Measurements from ENCODE around the gene PIP5K1B.

PIP5K1B gene

GRCh38 chr9:68912561-68912960 lies 207.5 kb downstream of the PIP5K1B start:
- no peak for DNase-seq (ENCODE audit: low spot score)

DNA sequence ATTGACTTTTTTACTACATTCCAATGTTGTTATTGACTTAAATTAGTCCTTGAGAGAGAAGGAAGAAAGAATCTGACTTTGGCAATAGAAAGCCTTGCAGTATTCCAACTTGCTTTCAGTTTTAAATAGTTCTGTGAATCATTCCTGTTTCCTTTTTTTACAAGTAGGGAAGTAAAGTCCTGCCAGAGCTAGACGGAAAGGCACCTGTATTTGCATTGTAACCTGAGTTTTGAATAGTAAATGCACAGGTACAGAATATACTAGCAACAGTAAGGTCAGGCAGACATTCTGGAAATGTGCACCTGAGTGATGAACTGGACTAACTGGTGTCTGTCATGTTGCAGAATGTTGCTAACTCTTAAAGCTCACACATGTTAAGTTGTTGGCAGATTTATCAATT lies 208.0 kb downstream of the PIP5K1B start:
- DNase-seq (ENCODE audit: low spot score): no peak

DNA sequence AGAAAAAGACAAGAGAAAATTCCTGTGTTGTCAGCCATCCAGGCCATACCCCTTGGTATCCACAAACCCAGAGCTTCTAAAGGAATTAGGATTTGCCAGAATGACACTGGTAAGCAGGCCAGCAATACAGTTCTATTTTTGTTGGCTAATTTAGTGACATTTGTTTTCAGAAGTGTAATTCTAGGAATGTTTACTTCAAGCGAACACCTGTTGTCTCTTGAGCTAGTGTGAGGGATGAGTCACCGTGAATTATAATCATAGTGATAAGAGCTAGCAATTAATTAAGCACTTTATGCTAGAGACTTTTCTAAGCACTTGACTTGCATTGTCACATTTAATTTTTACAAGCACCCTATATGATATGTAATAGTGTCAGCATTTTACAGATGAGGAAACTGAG lies 209.7 kb downstream of the PIP5K1B start:
- DNase-seq (ENCODE audit: low spot score): no peak

- no peak for DNase-seq (ENCODE audit: low spot score)
Measured at GRCh38 chr9:68919661-68920060, 214.6 kb downstream of the PIP5K1B start.

DNA sequence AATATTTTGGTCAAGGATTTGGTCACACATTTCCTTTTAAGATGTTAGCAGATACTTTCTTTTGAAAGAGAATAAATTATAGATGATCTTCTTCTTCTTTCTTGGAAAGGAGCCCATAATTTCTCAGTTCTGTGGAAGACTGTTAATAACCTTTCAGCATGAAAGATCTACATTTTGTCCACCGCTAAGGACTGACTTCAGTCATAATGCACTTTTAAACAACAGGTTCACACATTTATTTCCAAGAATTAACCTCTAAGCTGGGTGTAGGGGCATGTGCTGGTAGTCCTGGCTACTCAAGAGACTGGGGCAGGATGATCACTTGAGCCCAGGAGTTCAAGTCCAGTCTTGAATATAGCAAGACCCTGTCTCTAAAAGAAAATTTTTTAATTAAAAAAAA lies 215.9 kb downstream of the PIP5K1B start:
- DNase-seq (ENCODE audit: low spot score): no peak

GRCh38 chr9:68923480-68923879 lies 218.4 kb downstream of the PIP5K1B start:
- no peak for DNase-seq (ENCODE audit: low spot score)

DNA sequence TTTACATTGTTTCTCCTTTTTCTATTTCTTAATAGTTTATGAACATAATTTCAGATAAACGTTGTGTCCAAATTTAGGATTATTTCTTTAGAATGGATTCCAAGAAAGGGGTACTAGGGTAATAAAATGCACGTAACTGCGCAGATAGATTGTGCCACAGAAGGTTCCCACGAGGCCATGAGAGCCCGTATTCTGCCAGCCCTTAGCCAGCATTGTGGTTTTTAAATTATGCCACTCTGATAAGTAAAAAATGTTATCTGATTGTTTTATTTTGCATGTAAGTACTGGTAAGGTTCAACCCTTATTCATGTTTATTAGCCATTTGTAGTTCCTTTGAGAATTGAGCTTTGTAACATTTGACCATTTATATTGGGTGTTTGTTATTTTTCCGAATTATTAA lies 220.1 kb downstream of the PIP5K1B start:
- DNase-seq (ENCODE audit: low spot score): no peak

- DNase-seq (ENCODE audit: low spot score): no peak
Measured at GRCh38 chr9:68927165-68927564, 222.1 kb downstream of the PIP5K1B start.

GRCh38 chr9:68931821-68932220 lies 226.8 kb downstream of the PIP5K1B start:
- no peak for DNase-seq (ENCODE audit: low spot score)

DNA sequence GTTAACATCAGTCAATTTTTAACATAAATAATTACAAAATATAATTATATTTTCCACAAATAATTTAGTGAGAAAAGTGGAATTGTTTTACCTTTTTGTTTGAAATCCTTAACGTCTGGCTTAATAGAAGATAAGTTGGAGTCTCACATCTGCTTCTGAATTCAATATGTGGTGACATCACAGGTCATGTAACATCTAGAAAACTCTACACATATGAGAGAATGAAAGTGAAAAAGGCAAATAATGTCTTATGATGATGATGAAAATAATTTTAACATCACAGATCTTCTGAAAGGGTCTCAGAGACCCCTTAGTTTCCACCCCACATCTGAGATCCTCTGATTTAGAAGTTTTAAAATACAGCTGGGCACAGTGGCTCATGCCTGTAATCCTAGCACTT lies 227.4 kb downstream of the PIP5K1B start:
- no peak for DNase-seq (ENCODE audit: low spot score)

DNA sequence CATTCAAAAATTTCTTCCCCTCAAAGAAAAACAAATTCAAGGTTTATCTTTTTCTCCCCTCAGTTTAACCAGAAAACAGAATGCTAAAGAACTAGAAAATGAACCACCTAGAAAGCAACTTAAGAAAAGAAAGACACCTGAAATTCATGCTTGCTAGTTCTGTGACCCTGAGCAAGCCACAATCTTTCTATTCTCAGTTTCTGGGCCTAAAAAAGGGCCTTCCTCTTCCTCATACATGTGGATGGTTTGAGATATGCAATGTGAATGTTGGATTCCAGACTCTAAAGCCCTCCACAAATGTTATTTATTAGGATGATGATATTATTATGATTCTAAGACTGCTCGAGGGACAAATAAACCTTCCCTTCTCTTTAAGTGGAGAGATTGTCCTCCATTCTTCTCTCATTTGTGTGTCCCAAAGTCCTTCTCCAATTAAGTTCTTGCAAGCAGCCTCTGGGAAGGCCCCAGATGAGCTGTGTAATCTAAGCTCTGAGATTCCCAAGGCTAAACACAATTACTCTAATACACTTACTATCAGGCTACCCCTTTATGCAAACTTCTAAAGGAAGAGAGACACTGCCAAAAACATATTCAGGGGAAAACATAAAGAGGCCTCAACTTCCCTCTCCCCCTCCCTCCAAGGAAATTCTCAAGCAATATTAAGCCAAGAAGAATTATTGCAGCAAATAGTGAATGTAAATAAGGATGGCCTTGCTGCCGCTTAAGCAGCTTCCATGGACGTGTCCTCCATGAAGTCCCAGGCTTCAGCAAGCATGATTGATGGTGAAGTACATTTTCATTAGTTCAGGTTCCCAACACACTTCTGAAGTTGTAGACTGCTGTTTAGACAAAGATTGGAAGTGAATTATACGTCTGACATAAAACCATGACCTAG lies 228.6 kb downstream of the PIP5K1B start:
- no peak for DNase-seq (ENCODE audit: low spot score)

DNA sequence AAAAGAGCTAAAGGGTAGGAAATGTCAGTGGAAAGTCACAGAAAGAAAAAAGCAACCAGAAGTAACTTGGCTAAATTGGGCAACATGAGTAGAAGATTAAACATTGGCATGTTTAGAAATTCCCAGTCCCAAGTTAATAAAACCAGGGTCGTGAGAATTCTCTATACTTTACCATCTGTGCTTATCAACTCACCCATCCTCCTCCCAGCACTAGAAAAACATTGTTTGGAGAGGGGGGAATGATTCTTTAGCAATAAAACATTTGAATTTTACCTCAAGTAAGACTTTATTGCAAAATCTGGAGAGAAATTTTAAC lies 229.2 kb downstream of the PIP5K1B start:
- DNase-seq (ENCODE audit: low spot score): no peak

DNA sequence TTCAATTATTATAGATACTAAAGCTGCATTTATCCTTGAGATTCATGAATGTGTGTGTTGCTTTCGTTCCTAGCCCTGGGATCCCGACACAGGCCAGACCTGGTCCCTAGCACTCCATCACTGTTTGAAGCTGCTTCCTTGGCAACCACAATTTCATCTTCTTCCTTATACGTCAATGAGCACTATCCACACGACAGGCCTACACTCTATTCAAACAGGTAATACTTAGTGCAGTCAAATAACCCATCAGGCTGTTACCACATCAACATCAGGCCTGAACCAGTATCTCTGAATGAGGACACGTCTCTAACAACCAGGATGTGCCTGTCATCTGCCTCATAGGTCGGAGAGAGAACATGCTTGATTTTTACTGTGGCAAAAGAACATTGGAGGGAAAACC lies 235.5 kb downstream of the PIP5K1B start:
- no peak for DNase-seq (ENCODE audit: low spot score)

GRCh38 chr9:68941780-68942459 lies 236.9 kb downstream of the PIP5K1B start:
- DNase-seq (ENCODE audit: low spot score): no peak

DNA sequence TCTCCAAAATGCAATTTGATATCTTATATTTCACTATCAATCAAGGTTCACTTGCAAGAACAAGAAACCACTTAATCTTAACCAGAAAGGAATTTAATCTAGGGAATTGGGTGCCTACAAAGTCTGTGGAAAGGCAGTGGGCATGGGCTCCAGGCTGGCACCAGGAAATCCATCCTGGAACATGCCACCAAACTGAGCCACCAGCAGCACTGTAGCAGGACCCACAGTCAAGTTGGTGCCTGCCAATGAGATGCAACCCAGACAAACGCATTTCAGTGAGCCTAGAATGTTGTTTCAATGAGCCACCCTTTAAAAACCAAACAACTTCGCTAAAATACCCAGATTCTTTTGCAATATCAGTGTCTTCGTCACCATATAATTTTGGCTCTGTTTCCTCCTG lies 237.8 kb downstream of the PIP5K1B start:
- no peak for DNase-seq (ENCODE audit: low spot score)

- DNase-seq (ENCODE audit: low spot score): no peak
Measured at GRCh38 chr9:68947015-68947414, 242.0 kb downstream of the PIP5K1B start.

- DNase-seq (ENCODE audit: low spot score): no peak
Measured at GRCh38 chr9:68947842-68948569, 243.0 kb downstream of the PIP5K1B start.

DNA sequence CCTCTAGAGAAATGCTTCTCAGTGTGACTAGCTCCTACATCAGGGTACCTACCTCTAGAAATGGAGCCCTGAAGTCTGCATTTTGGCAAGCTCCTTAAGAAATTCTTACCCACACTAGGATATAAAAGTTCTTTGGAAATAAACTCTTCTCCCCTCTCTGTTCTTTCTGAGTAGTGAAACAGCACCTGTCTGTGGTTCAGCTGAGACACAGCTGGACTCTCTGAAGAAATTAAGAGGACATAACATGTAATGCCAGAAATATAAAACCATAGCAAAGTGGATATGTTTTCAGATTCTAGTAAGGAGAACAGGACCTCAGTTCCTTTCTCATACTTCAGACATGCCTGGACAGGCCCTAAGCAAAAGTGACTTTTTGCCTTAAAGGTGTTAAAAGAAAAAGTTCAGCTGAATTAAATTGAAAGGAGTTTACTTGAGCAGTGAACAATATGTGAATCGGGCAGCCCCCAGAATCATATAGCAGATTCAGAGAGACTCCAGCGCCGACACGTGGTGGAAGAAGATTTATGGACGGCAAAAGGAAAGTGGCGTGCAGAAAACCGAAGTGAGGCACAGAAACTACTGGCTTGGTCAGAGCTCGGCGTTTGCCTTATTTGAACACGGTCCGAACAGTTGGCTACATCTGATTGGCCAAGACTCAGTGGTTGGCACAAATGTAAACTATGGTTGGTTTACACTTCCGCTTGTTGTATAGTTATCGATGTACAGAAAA lies 244.4 kb downstream of the PIP5K1B start:
- peak; percentile 40 for DNase-seq (ENCODE audit: low spot score)

GRCh38 chr9:68950188-68950587 lies 245.1 kb downstream of the PIP5K1B start:
- no peak for DNase-seq (ENCODE audit: low spot score)

DNA sequence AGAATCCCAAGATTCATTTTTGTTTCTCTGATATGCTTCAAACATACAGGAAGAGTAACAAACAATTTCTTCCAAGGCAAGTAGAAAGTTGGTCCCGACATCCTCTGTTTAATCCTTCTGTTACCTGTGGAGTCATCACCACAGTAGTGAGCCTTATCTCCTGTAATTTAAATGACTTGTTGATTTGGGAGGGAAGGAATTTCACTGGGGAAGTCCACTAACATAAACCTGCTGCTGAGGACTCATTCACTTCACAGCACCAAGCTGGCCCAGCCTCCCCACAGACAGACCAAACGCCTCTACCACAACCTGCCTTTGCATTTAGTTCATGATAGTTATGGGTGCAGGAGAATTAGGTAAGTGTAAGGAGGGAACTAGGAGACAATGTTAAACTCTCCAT lies 245.6 kb downstream of the PIP5K1B start:
- DNase-seq (ENCODE audit: low spot score): no peak

DNA sequence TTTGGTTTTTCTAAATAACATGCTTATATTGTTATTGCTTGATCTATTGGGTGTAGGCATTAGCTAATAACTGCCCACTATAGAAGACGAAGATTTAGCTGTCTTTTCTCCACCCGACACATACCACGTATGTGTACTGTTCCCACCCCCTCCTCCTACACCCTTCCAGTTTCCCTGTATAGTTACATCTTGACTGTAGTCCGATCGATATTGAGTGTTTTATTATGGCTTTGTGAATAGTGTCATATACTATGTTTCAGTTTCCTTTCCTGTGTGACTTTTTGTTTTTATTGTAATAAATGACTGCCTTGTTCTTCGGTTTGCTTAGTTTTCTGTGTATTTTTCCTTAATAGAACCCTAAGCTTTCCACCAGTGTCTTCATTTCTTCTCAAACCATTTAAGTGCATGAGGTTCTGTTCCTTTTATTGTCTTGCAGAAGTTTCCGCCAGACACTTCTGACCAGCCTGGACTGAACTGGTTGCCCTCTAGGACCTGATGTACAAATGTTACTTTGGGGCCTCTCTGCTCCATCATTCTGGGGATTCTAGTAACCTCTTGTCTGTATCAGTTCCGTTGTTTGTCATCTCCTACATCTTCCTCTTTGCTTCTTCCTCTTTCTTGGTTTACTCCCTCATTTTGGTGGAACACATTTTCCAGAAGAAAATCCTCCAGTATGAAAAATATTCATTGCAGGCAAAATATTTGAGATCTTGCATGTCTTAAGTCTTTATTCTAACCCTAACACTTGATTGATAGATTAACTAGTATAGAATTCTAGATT lies 247.0 kb downstream of the PIP5K1B start:
- no peak for DNase-seq (ENCODE audit: low spot score)

DNA sequence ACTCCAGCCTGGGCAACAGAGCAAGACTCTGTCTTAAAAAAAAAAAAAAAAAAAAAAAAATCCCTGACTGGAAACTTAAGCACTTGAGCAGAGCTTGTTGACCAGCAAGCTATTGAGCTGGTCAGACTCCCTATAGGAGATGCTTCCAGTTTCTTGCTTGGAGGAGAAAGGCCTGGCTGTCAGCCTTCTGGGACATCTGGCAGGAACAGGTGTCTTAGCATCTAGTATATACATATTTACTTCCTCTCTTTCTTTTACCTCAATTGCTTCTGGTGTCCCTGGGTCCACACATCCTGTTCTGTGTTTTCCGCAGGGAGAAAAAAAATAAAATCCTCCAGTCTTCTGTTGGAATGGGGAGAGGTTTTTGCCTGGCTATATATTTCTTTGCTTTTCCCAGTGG lies 248.7 kb downstream of the PIP5K1B start:
- no peak for DNase-seq (ENCODE audit: low spot score)
